Tibial artery (tissue), 4 donors: ENCODE data around the gene APOL2.
"Not testable (repeated sequence)": the region's sequence is repeated elsewhere in the genome, so short reads cannot be mapped to it uniquely, and the experiment has no call there.

Source experiments
- DNase-seq, 2 donors: peaks; one replicate each; pipeline ENCODE4 v3.0.0-alpha.2; 2019
- H3K27ac ChIP-seq, 2 donors: fragments of 200-600 bp; sonication (generic) in 1 of 2; 1 replicate in 1 of 2; 2 replicates in 1 of 2; pipeline ENCODE4 v1.5.1; 2018 to 2019; ENCODE audit warnings: mild to moderate bottlenecking in 1 of 2
- H3K27me3 ChIP-seq, 2 donors: fragments of 200-600 bp; sonication (generic) in 1 of 2; one replicate each; pipeline versions ENCODE4 v1.5.1 to v1.6.0; 2016 to 2019
- H3K36me3 ChIP-seq, 3 donors: fragments of 200-600 bp; sonication (generic) in 2 of 3; one replicate each; pipeline ENCODE4 v1.5.1; 2016 to 2019; ENCODE audit warnings: mild to moderate bottlenecking in 2 of 3
- H3K4me1 ChIP-seq, 4 donors: fragments of 200-600 bp; sonication (generic) in 2 of 4; 1 replicate in 3 of 4; 2 replicates in 1 of 4; pipeline ENCODE4 v1.5.1; 2016 to 2019
- H3K4me3 ChIP-seq, 2 donors: fragments of 200-600 bp; sonication (generic) in 1 of 2; 1 replicate in 1 of 2; 2 replicates in 1 of 2; pipeline ENCODE4 v1.5.1; 2018 to 2019; ENCODE audit warnings: mild to moderate bottlenecking in 2 of 2
- H3K9me3 ChIP-seq, 3 donors: fragments of 200-600 bp; sonication (generic) in 1 of 3; one replicate each; pipeline ENCODE4 v1.5.1; 2016 to 2019
- CTCF ChIP-seq, 2 experiments: fragments of 200-600 bp in 1 of 2; fragments of 450-650 bp in 1 of 2; IDR thresholded peaks; one replicate each; pipeline ENCODE4 v1.5.1; 2017 to 2019; ENCODE audit warnings: antibody characterized with exemption in 2 of 2, mild to moderate bottlenecking in 1 of 2, moderate library complexity in 1 of 2
- intact Hi-C: fragments of 100-400 bp; cut with DNase I; formaldehyde crosslinking; loops from one replicate; pipeline ENCODE4 v1.15.0; 2023; ENCODE audit warnings: low total_unique reads

Gene APOL2

GRCh38 chr22:36201630-36202319, 37.6 kb downstream of the APOL2 start, which contains the start of gene APOL4:
TSS of gene APOL4 (minus strand) at chr22:36201809. CDS start at chr22:36201734, 75 bp downstream.
- H3K4me1 ChIP-seq: peaks cover 0 to 2% (median 0%) of the 10 kb centered on the region in 4 donors
- intact Hi-C loops: loop anchor here (5.0 kb wide), 1 partner anchor 56 kb away; no protein-coding TSS in a partner anchor
- H3K27me3 ChIP-seq: peaks cover 0 to 4% of the 10 kb centered on the region in 2 donors

DNA sequence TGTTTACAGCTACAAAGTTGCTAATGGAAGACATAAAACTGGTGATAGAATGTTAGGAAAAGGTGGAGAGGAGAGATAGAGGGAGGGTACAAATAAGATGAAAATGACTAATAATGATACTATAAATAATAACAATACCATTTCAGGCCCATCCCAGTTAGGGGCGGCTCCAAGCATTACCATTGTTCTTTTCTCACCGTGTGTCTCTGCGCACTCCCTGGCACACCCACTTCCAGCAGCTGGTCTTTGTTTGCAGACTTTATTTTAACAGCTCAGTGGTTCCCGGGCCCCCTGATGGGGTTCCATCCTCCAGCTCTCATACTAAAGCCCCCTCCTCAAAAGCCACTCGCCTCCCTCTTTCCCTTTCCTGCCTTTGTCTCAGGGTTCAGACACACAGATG, 38.3 kb downstream of the APOL2 start:
- H3K36me3 ChIP-seq, H3K4me1 ChIP-seq, H3K27ac ChIP-seq, H3K27me3 ChIP-seq, DNase-seq, H3K9me3 ChIP-seq: not testable (repeated sequence)
- peak overlapping the region in 1 of 2 donors; percentile 8 for H3K4me3 ChIP-seq
- intact Hi-C loops: loop anchor here (5.0 kb wide), 1 partner anchor 56 kb away; no protein-coding TSS in a partner anchor

More at GRCh38 chr22:36201630-36202319, 37.6 kb downstream of the APOL2 start, which contains the start of gene APOL4:
- no peaks in the 10 kb centered on the region for H3K9me3 ChIP-seq
- H3K4me3 ChIP-seq: peak within 1 kb of the TSS in 1 of 2 donors; percentile 8
- peak; percentile 66 to 78 for DNase-seq
- TF ChIP-seq CTCF (IDR thresholded peaks at IDR 0.05): no peak
- no peak within 1 kb of the TSS for H3K27ac ChIP-seq
- no peaks in the 10 kb centered on the region for H3K36me3 ChIP-seq

- TF ChIP-seq CTCF (IDR thresholded peaks at IDR 0.05): no peak
- DNase-seq: no peak
- intact Hi-C loops: no loop called here
- Histone ChIP-seq H3K4me3 (no peak overlapping the region), H3K27ac (no peak overlapping the region), H3K4me1 (peaks cover 0 to 6% (median 0%) of the 10 kb centered on the region in 4 donors), H3K36me3 (no peaks in the 10 kb centered on the region), H3K27me3 (peaks cover 0 to 4% of the 10 kb centered on the region in 2 donors), H3K9me3 (no peaks in the 10 kb centered on the region)
These were observed 40.3 kb downstream of the APOL2 start for GRCh38 chr22:36199001-36199551.

- no peak overlapping the region for H3K27ac ChIP-seq
- no peak for TF ChIP-seq CTCF (IDR thresholded peaks at IDR 0.05)
- intact Hi-C loops: no loop called here
- peaks cover 0 to 4% of the 10 kb centered on the region in 2 donors for H3K27me3 ChIP-seq
- no peak for DNase-seq
- no peaks in the 10 kb centered on the region for H3K36me3 ChIP-seq
- no peaks in the 10 kb centered on the region for H3K9me3 ChIP-seq
- no peak overlapping the region for H3K4me3 ChIP-seq
- H3K4me1 ChIP-seq: peaks cover 0 to 6% (median 0%) of the 10 kb centered on the region in 4 donors
These were observed 40.8 kb downstream of the APOL2 start for GRCh38 chr22:36198536-36198935.

DNA sequence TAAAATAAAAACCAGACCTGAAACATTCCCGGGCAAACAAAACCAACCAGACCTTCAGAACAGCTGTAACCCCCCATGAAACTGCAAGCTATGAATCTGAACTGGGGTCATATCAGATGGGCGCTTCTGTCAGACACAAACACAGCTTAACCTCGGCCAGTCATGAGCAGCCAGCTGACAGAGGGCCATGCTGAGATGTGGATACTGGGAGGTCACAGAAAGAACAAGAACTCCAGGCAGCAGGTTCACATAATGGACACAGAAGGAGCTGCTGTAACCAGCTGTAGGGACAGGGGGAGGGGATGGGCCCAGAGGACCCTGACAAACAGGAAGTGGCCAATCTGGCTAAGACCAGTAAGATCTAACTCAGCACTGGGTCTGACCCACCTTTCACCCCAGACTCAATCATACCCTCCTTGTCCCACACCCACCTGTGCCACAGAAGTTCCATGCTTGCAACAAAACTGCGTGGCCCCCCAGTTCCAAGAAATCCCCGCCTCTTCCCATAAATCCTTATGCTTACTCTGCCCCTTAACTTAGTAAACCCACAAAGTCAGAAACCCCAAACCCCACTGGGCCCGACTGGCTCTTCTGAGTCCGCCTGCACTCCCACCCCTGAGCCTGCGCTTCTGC, 41.7 kb downstream of the APOL2 start:
- TF ChIP-seq CTCF (IDR thresholded peaks at IDR 0.05): no peak
- Histone ChIP-seq H3K27me3 (peaks cover 0 to 4% of the 10 kb centered on the region in 2 donors), H3K36me3 (no peaks in the 10 kb centered on the region), H3K27ac (no peak overlapping the region), H3K9me3 (no peaks in the 10 kb centered on the region), H3K4me3 (no peak overlapping the region), H3K4me1 (peaks cover 0 to 6% (median 0%) of the 10 kb centered on the region in 4 donors)
- DNase-seq: no peak
- intact Hi-C loops: no loop called here

- peak in 1 of 2 donors; percentile 62 for DNase-seq
These were observed 42.3 kb downstream of the APOL2 start for GRCh38 chr22:36197065-36197440.

More at GRCh38 chr22:36197065-36197440, 42.3 kb downstream of the APOL2 start:
- intact Hi-C loops: no loop called here
- Histone ChIP-seq H3K36me3 (no peaks in the 10 kb centered on the region), H3K27me3 (peaks cover 0 to 4% of the 10 kb centered on the region in 2 donors), H3K4me1 (peaks cover 0 to 6% (median 0%) of the 10 kb centered on the region in 4 donors), H3K27ac (no peak overlapping the region), H3K4me3 (no peak overlapping the region), H3K9me3 (no peaks in the 10 kb centered on the region)
- no peak for TF ChIP-seq CTCF (IDR thresholded peaks at IDR 0.05)
